SK-N-SH treated with all-trans-retinoic acid at 6 μM for 48 hours (cell line): Measurements from ENCODE around the gene ZP1.

Experiments
- ATAC-seq: fragments of 200-7000 bp; cut with Tn5 transposase; 3 replicates; pipeline ENCODE4 v1.9.1; 2020; ENCODE audit warnings: mild to moderate bottlenecking, moderate library complexity
- ARNTL ChIP-seq: fragments of 450-650 bp; formaldehyde crosslinking; IDR thresholded peaks from 2 replicates; pipeline ENCODE4 v1.5.0; 2020; ENCODE audit warnings: low read depth, mild to moderate bottlenecking, moderate library complexity, borderline replicate concordance
- BACH2 ChIP-seq: fragments of 250-450 bp; sonication (Bioruptor Pico); IDR thresholded peaks from 2 replicates; pipeline ENCODE4 v1.9.0; 2021; ENCODE audit warnings: mild to moderate bottlenecking, borderline replicate concordance
- ESRRG ChIP-seq: fragments of 250-450 bp; sonication (Bioruptor Pico); IDR thresholded peaks from 2 replicates; pipeline ENCODE4 v1.6.1; 2021; ENCODE audit warnings: mild to moderate bottlenecking
- GLIS3 ChIP-seq: fragments of 250-450 bp; sonication (Bioruptor Pico); IDR thresholded peaks from 2 replicates; pipeline ENCODE4 v1.5.0; 2020; ENCODE audit warnings: mild to moderate bottlenecking, moderate library complexity
- ISL1 ChIP-seq: fragments of 250-450 bp; sonication (Bioruptor Pico); IDR thresholded peaks from 2 replicates; pipeline ENCODE4 v2.1.2; 2022; ENCODE audit warnings: mild to moderate bottlenecking, moderate library complexity
- OSR1 ChIP-seq: fragments of 250-450 bp; sonication (Bioruptor Pico); IDR thresholded peaks from 2 replicates; pipeline ENCODE4 v1.8.0; 2022; ENCODE audit warnings: moderate library complexity, mild to moderate bottlenecking, inconsistent platforms
- PPARA ChIP-seq: fragments of 250-450 bp; sonication (Bioruptor Pico); IDR thresholded peaks from 2 replicates; pipeline ENCODE4 v1.5.0; 2020; ENCODE audit warnings: mild to moderate bottlenecking, borderline replicate concordance
- RARB ChIP-seq: fragments of 250-450 bp; sonication (Bioruptor Pico); IDR thresholded peaks from 2 replicates; pipeline ENCODE4 v1.8.0; 2021; ENCODE audit warnings: mild to moderate bottlenecking, moderate library complexity
- SNAI2 ChIP-seq: fragments of 250-450 bp; sonication (Bioruptor Pico); IDR thresholded peaks from 2 replicates; pipeline ENCODE4 v1.5.0; 2020; ENCODE audit warnings: mild to moderate bottlenecking, moderate library complexity
- TOX ChIP-seq: fragments of 250-450 bp; sonication (Bioruptor Pico); IDR thresholded peaks from 2 replicates; pipeline ENCODE4 v1.8.0; 2021; ENCODE audit warnings: mild to moderate bottlenecking, moderate library complexity, borderline replicate concordance
- ZC3H10 ChIP-seq: fragments of 250-450 bp; sonication (Bioruptor Pico); IDR thresholded peaks from 2 replicates; pipeline ENCODE4 v1.5.1; 2021; ENCODE audit warnings: mild to moderate bottlenecking, moderate library complexity
- ZFP30 ChIP-seq: fragments of 450-650 bp; formaldehyde crosslinking; IDR thresholded peaks from 2 replicates; pipeline ENCODE4 v1.5.0; 2022; ENCODE audit warnings: mild to moderate bottlenecking, moderate library complexity
- ZNF565 ChIP-seq: fragments of 450-650 bp; formaldehyde crosslinking; conservative IDR thresholded peaks from 2 replicates; pipeline ENCODE4 v1.5.0; 2020; ENCODE audit warnings: low read depth, mild to moderate bottlenecking, moderate library complexity
- ZNF70 ChIP-seq: fragments of 450-650 bp; formaldehyde crosslinking; IDR thresholded peaks from 2 replicates; pipeline ENCODE4 v1.5.0; 2020; ENCODE audit warnings: mild to moderate bottlenecking, moderate library complexity
- TF ChIP-seq, protein P1 (sequence below): fragments of 250-450 bp; sonication (Bioruptor Pico); IDR thresholded peaks from 2 replicates; pipeline ENCODE4 v1.5.0; 2020; ENCODE audit warnings: mild to moderate bottlenecking, moderate library complexity
- TF ChIP-seq, protein P2 (sequence below): fragments of 250-450 bp; sonication (Bioruptor Pico); IDR thresholded peaks from 2 replicates; pipeline ENCODE4 v1.5.1; 2020; ENCODE audit warnings: low read depth, mild to moderate bottlenecking, moderate library complexity
- TF ChIP-seq, protein P3 (sequence below): fragments of 250-450 bp; sonication (Bioruptor Pico); IDR thresholded peaks from 2 replicates; pipeline ENCODE4 v1.8.0; 2021; ENCODE audit warnings: low read depth, mild to moderate bottlenecking, moderate library complexity, borderline replicate concordance
- TF ChIP-seq, protein P4 (sequence below): fragments of 250-450 bp; sonication (Bioruptor Pico); IDR thresholded peaks from 2 replicates; pipeline ENCODE4 v1.8.0; 2020; ENCODE audit warnings: mild to moderate bottlenecking, moderate library complexity, borderline replicate concordance
- TF ChIP-seq, protein P5 (sequence below): fragments of 250-450 bp; sonication (Bioruptor Pico); IDR thresholded peaks from 2 replicates; pipeline ENCODE4 v1.5.1; 2021; ENCODE audit warnings: mild to moderate bottlenecking, moderate library complexity

ZP1 gene

DNA sequence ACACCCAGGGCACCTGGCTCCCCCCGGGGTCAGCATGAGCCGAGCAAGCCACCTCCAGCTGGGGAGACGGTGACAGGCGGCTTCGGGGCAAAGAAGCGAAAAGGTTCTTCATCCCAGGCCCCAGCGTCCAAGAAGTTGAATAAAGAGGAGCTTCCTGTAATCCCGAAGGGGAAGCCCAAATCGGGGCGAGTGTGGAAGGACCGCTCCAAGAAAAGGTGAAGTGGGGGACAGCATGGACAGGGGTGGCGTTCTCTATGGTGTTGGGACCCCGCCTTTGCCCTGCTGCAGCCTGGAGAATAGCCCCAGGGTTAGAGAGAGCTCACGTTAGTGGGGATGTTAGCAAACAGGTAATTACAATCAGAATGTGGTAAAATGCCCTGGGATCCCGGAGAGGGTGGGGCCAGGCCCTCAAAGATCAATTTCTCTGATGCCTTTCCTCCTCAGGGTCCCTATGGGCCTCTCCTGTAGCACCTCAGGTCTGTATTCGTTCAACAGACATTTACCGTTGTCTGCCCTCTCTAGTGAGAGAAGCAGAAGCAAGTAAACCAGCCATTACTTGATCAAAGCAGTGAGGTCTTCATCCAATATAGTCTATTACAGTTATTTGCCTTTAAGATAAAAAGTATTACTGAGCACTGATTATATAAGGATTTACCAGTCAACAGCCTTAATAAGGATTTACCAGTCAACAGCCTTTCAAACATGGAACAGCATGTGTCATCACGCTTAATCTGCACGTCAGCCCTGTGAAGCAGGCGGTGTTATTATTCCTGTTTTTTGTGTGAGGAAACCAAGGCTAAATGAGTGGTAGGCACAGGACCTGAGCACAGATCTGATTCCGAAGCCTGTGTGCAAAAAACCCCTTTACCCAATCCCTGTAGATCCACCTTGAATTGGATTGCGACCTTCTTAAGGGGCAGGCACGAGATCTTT lies 24.4 kb upstream of the ZP1 start:
- TF ChIP-seq, protein P1, sequence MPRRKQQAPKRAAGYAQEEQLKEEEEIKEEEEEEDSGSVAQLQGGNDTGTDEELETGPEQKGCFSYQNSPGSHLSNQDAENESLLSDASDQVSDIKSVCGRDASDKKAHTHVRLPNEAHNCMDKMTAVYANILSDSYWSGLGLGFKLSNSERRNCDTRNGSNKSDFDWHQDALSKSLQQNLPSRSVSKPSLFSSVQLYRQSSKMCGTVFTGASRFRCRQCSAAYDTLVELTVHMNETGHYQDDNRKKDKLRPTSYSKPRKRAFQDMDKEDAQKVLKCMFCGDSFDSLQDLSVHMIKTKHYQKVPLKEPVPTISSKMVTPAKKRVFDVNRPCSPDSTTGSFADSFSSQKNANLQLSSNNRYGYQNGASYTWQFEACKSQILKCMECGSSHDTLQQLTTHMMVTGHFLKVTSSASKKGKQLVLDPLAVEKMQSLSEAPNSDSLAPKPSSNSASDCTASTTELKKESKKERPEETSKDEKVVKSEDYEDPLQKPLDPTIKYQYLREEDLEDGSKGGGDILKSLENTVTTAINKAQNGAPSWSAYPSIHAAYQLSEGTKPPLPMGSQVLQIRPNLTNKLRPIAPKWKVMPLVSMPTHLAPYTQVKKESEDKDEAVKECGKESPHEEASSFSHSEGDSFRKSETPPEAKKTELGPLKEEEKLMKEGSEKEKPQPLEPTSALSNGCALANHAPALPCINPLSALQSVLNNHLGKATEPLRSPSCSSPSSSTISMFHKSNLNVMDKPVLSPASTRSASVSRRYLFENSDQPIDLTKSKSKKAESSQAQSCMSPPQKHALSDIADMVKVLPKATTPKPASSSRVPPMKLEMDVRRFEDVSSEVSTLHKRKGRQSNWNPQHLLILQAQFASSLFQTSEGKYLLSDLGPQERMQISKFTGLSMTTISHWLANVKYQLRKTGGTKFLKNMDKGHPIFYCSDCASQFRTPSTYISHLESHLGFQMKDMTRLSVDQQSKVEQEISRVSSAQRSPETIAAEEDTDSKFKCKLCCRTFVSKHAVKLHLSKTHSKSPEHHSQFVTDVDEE: no peak
- TF ChIP-seq BACH2 (CRISPR knock-in tag) (no peak), PPARA (no peak), ZNF565 (no peak), SNAI2 (no peak), ZFP30 (no peak)
- TF ChIP-seq, protein P2, sequence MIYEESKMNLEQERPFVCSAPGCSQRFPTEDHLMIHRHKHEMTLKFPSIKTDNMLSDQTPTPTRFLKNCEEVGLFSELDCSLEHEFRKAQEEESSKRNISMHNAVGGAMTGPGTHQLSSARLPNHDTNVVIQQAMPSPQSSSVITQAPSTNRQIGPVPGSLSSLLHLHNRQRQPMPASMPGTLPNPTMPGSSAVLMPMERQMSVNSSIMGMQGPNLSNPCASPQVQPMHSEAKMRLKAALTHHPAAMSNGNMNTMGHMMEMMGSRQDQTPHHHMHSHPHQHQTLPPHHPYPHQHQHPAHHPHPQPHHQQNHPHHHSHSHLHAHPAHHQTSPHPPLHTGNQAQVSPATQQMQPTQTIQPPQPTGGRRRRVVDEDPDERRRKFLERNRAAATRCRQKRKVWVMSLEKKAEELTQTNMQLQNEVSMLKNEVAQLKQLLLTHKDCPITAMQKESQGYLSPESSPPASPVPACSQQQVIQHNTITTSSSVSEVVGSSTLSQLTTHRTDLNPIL (CRISPR knock-in tag): no peak
- ATAC-seq: peak; percentile 9

DNA sequence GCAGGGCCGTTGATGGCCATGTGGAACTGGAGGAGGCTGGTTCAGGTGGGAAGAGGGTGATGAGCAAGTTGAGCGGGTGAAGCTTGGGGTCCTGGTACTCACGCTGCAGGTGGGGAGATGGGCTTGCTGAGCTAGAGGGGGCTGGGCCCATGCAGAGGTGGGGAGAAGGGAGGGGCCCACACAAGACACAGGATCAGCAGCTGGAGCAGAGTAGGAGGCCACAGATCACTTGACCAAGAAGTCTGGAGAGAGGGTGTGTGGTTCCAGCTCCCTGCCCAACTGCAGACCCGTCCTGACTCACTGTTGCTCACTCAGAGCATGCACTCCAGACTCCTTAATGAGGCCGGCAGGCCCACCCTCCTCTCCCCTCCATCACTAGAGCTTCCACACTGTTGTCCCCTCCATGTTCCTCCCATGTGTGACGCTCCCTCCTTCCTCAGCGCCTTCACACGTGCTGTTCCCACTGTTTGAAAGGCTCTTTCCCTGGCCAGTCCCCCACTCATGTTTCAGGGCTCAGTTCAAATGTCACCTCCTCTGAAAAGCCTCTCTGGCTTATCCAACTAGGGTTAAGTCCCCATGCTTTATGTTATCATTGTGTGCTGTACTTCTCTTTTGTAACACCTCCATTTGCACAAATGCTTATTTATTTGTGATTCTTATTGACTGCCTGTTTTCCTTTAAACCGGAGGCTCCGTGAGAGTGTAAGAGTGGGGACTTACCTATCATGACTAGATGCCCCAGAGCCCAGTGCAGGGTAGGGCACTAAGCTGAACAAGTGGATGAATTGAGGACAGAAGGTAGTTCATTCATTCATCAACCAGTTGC lies 23.1 kb upstream of the ZP1 start:
- TF ChIP-seq ZC3H10 (CRISPR knock-in tag): no peak
- TF ChIP-seq SNAI2: no peak
- no peak for TF ChIP-seq GLIS3 (CRISPR knock-in tag)
- TF ChIP-seq ZNF70 (CRISPR knock-in tag): no peak
- TF ChIP-seq, protein P3, sequence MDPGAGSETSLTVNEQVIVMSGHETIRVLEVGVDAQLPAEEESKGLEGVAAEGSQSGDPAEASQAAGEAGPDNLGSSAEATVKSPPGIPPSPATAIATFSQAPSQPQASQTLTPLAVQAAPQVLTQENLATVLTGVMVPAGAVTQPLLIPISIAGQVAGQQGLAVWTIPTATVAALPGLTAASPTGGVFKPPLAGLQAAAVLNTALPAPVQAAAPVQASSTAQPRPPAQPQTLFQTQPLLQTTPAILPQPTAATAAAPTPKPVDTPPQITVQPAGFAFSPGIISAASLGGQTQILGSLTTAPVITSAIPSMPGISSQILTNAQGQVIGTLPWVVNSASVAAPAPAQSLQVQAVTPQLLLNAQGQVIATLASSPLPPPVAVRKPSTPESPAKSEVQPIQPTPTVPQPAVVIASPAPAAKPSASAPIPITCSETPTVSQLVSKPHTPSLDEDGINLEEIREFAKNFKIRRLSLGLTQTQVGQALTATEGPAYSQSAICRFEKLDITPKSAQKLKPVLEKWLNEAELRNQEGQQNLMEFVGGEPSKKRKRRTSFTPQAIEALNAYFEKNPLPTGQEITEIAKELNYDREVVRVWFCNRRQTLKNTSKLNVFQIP: no peak
- no peak for TF ChIP-seq ISL1 (CRISPR knock-in tag)
- no peak for TF ChIP-seq ZNF565
- TF ChIP-seq RARB (CRISPR knock-in tag): no peak
- no peak for TF ChIP-seq ZFP30
- no peak for TF ChIP-seq TOX
- TF ChIP-seq ARNTL (CRISPR knock-in tag): no peak
- TF ChIP-seq, protein P4, sequence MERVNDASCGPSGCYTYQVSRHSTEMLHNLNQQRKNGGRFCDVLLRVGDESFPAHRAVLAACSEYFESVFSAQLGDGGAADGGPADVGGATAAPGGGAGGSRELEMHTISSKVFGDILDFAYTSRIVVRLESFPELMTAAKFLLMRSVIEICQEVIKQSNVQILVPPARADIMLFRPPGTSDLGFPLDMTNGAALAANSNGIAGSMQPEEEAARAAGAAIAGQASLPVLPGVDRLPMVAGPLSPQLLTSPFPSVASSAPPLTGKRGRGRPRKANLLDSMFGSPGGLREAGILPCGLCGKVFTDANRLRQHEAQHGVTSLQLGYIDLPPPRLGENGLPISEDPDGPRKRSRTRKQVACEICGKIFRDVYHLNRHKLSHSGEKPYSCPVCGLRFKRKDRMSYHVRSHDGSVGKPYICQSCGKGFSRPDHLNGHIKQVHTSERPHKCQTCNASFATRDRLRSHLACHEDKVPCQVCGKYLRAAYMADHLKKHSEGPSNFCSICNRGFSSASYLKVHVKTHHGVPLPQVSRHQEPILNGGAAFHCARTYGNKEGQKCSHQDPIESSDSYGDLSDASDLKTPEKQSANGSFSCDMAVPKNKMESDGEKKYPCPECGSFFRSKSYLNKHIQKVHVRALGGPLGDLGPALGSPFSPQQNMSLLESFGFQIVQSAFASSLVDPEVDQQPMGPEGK (CRISPR knock-in tag): no peak
- TF ChIP-seq, protein P5, sequence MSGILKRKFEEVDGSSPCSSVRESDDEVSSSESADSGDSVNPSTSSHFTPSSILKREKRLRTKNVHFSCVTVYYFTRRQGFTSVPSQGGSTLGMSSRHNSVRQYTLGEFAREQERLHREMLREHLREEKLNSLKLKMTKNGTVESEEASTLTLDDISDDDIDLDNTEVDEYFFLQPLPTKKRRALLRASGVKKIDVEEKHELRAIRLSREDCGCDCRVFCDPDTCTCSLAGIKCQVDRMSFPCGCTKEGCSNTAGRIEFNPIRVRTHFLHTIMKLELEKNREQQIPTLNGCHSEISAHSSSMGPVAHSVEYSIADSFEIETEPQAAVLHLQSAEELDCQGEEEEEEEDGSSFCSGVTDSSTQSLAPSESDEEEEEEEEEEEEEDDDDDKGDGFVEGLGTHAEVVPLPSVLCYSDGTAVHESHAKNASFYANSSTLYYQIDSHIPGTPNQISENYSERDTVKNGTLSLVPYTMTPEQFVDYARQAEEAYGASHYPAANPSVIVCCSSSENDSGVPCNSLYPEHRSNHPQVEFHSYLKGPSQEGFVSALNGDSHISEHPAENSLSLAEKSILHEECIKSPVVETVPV (CRISPR knock-in tag): no peak
- TF ChIP-seq OSR1 (CRISPR knock-in tag): no peak
- TF ChIP-seq, protein P1: no peak
- no peak for TF ChIP-seq PPARA
- no peak for TF ChIP-seq ESRRG (CRISPR knock-in tag)
- TF ChIP-seq, all 23 proteins: peak for 0
- peak; percentile 10; the same call in 1 of the 3 replicates for ATAC-seq
